Epidermal melanocyte (primary cell): Measurements from ENCODE around the gene TCF25.
"Not testable (repeated sequence)": the region's sequence is repeated elsewhere in the genome, so short reads cannot be mapped to it uniquely, and the experiment has no call there.

ENCODE experiments used
- DNase-seq: peaks from one replicate; pipeline ENCODE4 v3.0.0; 2011; ENCODE audit warnings: low spot score; ENCODE audit not compliant: insufficient read length

TCF25 gene

GRCh38 chr16:89904606-89905510 lies 31.5 kb downstream of the TCF25 start:
- DNase-seq: no peak

- DNase-seq: no peak
Measured at GRCh38 chr16:89905511-89906139, 32.2 kb downstream of the TCF25 start.

GRCh38 chr16:89906140-89907025 lies 33.0 kb downstream of the TCF25 start:
- DNase-seq: peak; percentile 86

GRCh38 chr16:89907055-89907814 lies 33.8 kb downstream of the TCF25 start:
- no peak for DNase-seq

- DNase-seq: no peak
Measured at GRCh38 chr16:89908236-89908635, 34.8 kb downstream of the TCF25 start.

GRCh38 chr16:89909777-89910716 lies 36.7 kb downstream of the TCF25 start:
- DNase-seq: peak; percentile 78

GRCh38 chr16:89910717-89911354 lies 37.4 kb downstream of the TCF25 start:
- no peak for DNase-seq

GRCh38 chr16:89911375-89911774 lies 38.0 kb downstream of the TCF25 start:
- no peak for DNase-seq

GRCh38 chr16:89912143-89912542 lies 38.8 kb downstream of the TCF25 start:
- no peak for DNase-seq

GRCh38 chr16:89912627-89913026 lies 39.2 kb downstream of the TCF25 start:
- no peak for DNase-seq

GRCh38 chr16:89913408-89914387 lies 40.3 kb downstream of the TCF25 start:
- no peak for DNase-seq

GRCh38 chr16:89914642-89915285 lies 41.4 kb downstream of the TCF25 start:
- not testable (repeated sequence) for DNase-seq

- no peak for DNase-seq
Measured at GRCh38 chr16:89915303-89916232, 42.2 kb downstream of the TCF25 start.

GRCh38 chr16:89917773-89918452 lies 44.5 kb downstream of the TCF25 start:
- peak; percentile 64 for DNase-seq

- DNase-seq: peak; percentile 74
Measured at GRCh38 chr16:89918453-89919347, 45.3 kb downstream of the TCF25 start, which contains the start of gene MC1R. TSS of gene MC1R (plus strand) at chr16:89918862. CDS start at chr16:89919259, 397 bp downstream.
